HEK293T (cell line): ENCODE measurements around the gene HSPH1.

Experiments used
- CTCF ChIA-PET: fragments of 350-600 bp; formaldehyde crosslinking; extraction: SDS; loops from one replicate; lab custom pipeline; 2021; ENCODE audit warnings: antibody characterized with exemption, inconsistent platforms; lab: Yijun Ruan, JAX
- POLR2A ChIA-PET: fragments of 350-600 bp; formaldehyde crosslinking; extraction: SDS; loops from one replicate; lab custom pipeline; 2020; ENCODE audit warnings: antibody characterized with exemption, inconsistent platforms; lab: Yijun Ruan, JAX
- DNase-seq: peaks from one replicate; pipeline ENCODE4 v3.0.0; 2012; ENCODE audit warnings: mixed read lengths; ENCODE audit errors: extremely low spot score
- ARNT ChIP-seq: fragments of 450-650 bp; IDR thresholded peaks from 2 replicates; pipeline ENCODE4 v1.6.1; 2017; ENCODE audit warnings: mild to moderate bottlenecking
- BHLHE40 ChIP-seq: fragments of 450-650 bp; IDR thresholded peaks from 2 replicates; pipeline ENCODE4 v1.6.1; 2016; ENCODE audit warnings: mild to moderate bottlenecking, moderate library complexity, borderline replicate concordance
- CTBP1 ChIP-seq: fragments of 450-650 bp; IDR thresholded peaks from 2 replicates; pipeline ENCODE4 v1.6.1; 2016; ENCODE audit warnings: borderline replicate concordance
- ELF4 ChIP-seq: fragments of 450-650 bp; IDR thresholded peaks from 2 replicates; pipeline ENCODE4 v1.6.1; 2017; ENCODE audit warnings: antibody characterized with exemption
- FOXA1 ChIP-seq: fragments of 450-650 bp; IDR thresholded peaks from 2 replicates; pipeline ENCODE4 v1.6.1; 2016; ENCODE audit warnings: mild to moderate bottlenecking
- FOXK2 ChIP-seq: fragments of 450-650 bp; IDR thresholded peaks from 2 replicates; pipeline ENCODE4 v1.6.1; 2016; ENCODE audit warnings: mild to moderate bottlenecking
- FOXM1 ChIP-seq: fragments of 450-650 bp; IDR thresholded peaks from 2 replicates; pipeline ENCODE4 v1.6.1; 2017; ENCODE audit warnings: mild to moderate bottlenecking, borderline replicate concordance
- HDGF ChIP-seq: fragments of 450-650 bp; IDR thresholded peaks from 2 replicates; pipeline ENCODE4 v1.6.1; 2017; ENCODE audit warnings: antibody characterized with exemption, borderline replicate concordance
- L3MBTL2 ChIP-seq: fragments of 450-650 bp; conservative IDR thresholded peaks from 2 replicates; pipeline ENCODE4 v1.6.1; 2016; ENCODE audit warnings: mild to moderate bottlenecking
- LEF1 ChIP-seq: fragments of 450-650 bp; IDR thresholded peaks from 2 replicates; pipeline ENCODE4 v1.6.1; 2017; ENCODE audit warnings: mild to moderate bottlenecking, borderline replicate concordance
- NFRKB ChIP-seq: fragments of 450-650 bp; IDR thresholded peaks from 2 replicates; pipeline ENCODE4 v1.6.1; 2016; ENCODE audit warnings: mild to moderate bottlenecking, moderate library complexity
- SP1 ChIP-seq: fragments of 450-650 bp; IDR thresholded peaks from 2 replicates; pipeline ENCODE4 v1.6.1; 2017
- SUZ12 ChIP-seq: fragments of 450-650 bp; IDR thresholded peaks from 2 replicates; pipeline ENCODE4 v1.6.1; 2016; ENCODE audit warnings: mild to moderate bottlenecking
- TARDBP ChIP-seq: fragments of 450-650 bp; IDR thresholded peaks from 2 replicates; pipeline ENCODE4 v1.6.1; 2016
- ZNF384 ChIP-seq: fragments of 450-650 bp; IDR thresholded peaks from 2 replicates; pipeline ENCODE4 v1.6.1; 2016
- TF ChIP-seq, protein P1 (sequence below): fragments of 450-650 bp; IDR thresholded peaks from 2 replicates; pipeline ENCODE4 v1.6.1; 2016

HSPH1 gene

DNA sequence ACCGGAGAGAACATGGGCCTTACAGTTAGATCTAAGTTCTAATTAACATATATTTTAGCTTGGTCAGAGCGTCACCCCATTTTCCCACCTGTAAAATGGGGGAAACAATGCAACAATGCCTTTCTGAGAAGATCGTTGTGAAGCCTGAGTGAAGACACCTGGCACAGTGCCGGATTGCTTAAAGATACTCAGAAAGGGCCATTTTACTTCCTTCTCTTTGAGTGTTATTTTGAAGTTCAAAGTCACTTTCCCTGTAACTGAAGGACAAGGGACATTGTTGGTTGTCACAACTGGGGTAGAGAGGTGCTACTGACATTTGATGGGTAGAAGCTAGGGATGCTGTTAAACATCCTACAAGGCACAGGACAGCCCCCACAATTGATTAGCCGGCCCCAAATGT, 28.1 kb downstream of the HSPH1 start:
- ChIA-PET POLR2A (no interaction called here), CTCF (no interaction called here)
- TF ChIP-seq FOXK2 (no peak), LEF1 (no peak), ZNF384 (no peak), ARNT (no peak), ELF4 (no peak), CTBP1 (no peak), SP1 (no peak), SUZ12 (no peak), HDGF (no peak), TARDBP (no peak)
- TF ChIP-seq, protein P1, sequence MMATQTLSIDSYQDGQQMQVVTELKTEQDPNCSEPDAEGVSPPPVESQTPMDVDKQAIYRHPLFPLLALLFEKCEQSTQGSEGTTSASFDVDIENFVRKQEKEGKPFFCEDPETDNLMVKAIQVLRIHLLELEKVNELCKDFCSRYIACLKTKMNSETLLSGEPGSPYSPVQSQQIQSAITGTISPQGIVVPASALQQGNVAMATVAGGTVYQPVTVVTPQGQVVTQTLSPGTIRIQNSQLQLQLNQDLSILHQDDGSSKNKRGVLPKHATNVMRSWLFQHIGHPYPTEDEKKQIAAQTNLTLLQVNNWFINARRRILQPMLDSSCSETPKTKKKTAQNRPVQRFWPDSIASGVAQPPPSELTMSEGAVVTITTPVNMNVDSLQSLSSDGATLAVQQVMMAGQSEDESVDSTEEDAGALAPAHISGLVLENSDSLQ, result no peak
- no peak for DNase-seq

DNA sequence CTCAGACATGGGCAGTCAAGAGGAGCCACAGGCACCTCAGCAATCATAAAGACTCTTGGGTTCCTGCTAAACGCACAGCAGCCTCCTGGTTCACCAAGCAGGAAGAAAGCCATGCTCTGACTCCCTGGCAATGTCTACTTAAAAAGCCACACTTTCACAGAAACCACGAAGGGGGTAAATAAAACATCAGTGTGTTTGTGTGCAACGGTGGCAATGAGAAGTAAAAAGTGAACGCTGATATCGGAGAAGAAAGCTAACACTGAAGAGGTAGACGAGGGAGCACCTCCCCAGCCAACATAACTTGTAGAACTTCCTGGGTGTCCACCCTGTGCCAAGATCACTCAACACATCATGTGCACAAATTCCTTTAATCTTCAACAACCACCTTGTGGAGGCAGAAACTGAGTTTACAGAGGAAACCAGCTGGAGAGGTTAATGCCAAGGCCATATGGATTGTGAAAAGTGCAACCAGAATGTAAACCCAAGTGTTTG, 30.2 kb downstream of the HSPH1 start:
- TF ChIP-seq FOXM1 (no peak), ARNT (no peak), SP1 (no peak)
- TF ChIP-seq, protein P1, result no peak
- ChIA-PET CTCF (no interaction called here), POLR2A (no interaction called here)
- DNase-seq, result no peak

DNA sequence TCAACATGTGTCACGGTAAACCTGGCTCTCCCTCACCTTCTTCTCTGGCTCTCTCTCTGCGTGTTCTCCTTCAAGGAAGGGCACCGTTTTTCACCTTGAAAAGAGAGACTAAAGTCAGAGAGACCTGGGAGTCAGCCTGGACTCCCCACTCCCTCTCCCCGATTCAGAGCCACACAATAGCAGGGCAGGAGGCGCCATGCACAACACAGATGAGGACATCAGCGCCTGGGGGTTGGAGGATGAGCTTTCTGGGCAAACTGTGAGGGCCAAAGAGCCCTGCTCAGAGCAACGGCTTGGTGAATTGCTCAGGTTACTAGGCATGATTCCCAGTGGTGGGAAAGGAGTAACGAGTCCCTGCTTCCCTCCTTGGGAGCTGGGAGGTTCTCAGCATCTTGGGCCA, 32.3 kb downstream of the HSPH1 start:
- DNase-seq, result no peak

DNA sequence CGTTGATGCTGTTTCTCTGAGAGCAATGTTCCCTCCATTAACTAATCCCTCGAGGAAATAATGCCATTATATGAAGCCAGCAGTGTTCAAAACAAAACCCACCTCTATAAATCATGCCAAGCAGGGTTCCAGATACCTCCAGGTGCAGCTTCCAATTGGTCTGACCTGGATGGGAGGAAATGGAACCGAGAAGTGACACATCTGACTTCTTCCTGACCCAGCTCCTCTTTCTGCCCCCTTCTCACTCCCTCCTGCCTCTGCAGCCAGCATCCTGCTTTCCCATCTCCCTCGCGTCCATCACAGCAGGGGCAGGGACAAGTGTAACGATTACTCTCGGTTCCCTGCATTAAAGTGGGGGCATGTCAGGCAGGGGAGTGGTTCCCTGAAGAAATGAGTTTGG, 37.5 kb downstream of the HSPH1 start:
- ChIA-PET POLR2A (no interaction called here), CTCF (no interaction called here)
- TF ChIP-seq ZNF384, result no peak
- TF ChIP-seq, protein P1, result 0 out of 2 replicates have a peak, but pooled peaks have one; percentile 5
- TF ChIP-seq FOXA1, result no peak
- TF ChIP-seq NFRKB, result no peak
- no peak for TF ChIP-seq HDGF
- no peak for DNase-seq

More for the DNA sequence above, 32.3 kb downstream of the HSPH1 start:
- ChIA-PET POLR2A (no interaction called here), CTCF (no interaction called here)
- TF ChIP-seq FOXK2, result no peak
- TF ChIP-seq NFRKB, result no peak
- TF ChIP-seq TARDBP, result no peak
- TF ChIP-seq CTBP1, result no peak
- TF ChIP-seq SP1, result no peak
- TF ChIP-seq HDGF, result no peak
- TF ChIP-seq ARNT, result no peak
- TF ChIP-seq BHLHE40, result no peak
- TF ChIP-seq ZNF384, result no peak
- TF ChIP-seq L3MBTL2, result no peak
- TF ChIP-seq LEF1, result no peak
- TF ChIP-seq, protein P1, result no peak

DNA sequence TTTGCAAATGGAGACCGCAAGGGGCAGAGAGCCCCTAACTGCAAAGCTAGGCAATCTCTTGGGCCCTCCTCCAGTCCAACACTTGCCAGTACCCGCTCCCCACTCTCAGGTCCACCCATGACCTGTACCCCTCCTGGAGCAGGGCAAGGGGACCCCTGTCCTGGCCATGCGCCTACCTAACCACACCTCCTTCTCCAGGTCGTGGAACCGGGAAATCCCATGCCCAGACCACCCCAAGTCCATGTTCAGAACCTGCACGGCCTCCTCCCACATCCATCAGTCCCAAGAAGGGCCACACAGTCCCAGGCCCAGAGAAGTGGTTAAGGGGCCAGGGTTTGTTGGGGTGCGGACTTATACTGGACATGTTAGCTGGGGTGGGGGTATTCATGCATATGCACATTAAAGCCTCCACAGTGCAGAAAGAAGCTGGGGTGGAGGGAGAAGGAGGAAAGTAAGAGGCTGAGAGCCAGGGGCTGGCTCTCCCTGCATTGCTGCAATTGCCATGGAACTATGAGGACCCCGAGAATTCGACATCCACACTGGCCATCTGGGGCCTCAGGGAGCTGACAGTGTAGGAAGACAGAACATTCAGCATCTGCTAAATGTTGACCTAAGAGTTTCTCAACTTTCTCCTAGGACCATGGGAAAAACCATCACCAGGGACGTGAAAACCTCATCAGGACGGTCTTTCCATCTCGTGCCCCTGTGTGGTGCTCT, 39.0 kb downstream of the HSPH1 start:
- CTCF ChIA-PET, result no interaction called here
- TF ChIP-seq BHLHE40, result no peak
- no peak for DNase-seq
- POLR2A ChIA-PET, result no interaction called here

DNA sequence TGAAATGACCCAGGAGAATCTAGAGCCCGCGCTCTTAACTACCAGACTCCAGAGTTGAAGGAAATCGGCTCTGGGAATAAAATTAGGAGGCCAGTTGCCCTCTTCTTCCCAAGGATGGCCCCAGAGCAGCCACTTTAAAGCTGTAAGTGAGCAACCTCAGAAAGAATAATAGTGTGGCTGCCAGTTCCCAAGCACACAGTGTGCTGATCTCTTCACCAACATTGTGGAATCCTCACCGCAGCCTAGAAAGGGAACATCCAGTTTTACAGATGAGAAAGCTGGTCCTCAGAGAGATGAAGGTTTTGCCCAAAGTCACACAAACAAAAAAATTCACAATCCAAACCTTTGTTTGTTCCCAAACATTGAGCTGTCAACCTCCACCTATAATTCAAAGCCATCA, 39.6 kb downstream of the HSPH1 start:
- CTCF ChIA-PET, result no interaction called here
- POLR2A ChIA-PET, result no interaction called here
- no peak for DNase-seq
- TF ChIP-seq, protein P1, result no peak
- TF ChIP-seq FOXM1 (no peak), TARDBP (no peak), ZNF384 (no peak), LEF1 (no peak), L3MBTL2 (no peak), FOXK2 (no peak), ARNT (no peak), SP1 (no peak), HDGF (no peak), ELF4 (no peak), BHLHE40 (no peak), SUZ12 (no peak), FOXA1 (no peak), NFRKB (no peak), CTBP1 (no peak)
